Measurements from ENCODE around the gene SMARCAD1. TPM values are rescaled to one million over a fixed set of nuclear protein-coding genes. Genes with fewer than 3 reads are reported as not detected.

The SMARCAD1 gene
- total and polyA plus RNA-seq, 4 donors = 3.6 to 18.8 (median 8.7) TPM

- no peak overlapping the region for H3K9ac ChIP-seq (ENCODE audit: low read depth in 1 of 2, low read length in 2 of 2)
- no peak overlapping the region for H3K27ac ChIP-seq (ENCODE audit: low read depth in 1 of 2, low read length in 2 of 2)
- no peak for TF ChIP-seq TAF1 (conservative IDR thresholded peaks at IDR 0.05)
- no peak for TF ChIP-seq NR2F2 (IDR thresholded peaks at IDR 0.05)
- TF ChIP-seq ATF3 (IDR thresholded peaks at IDR 0.05) = no peak
- no peak for TF ChIP-seq MAX (IDR thresholded peaks at IDR 0.05)
- TF ChIP-seq ZBTB33 (IDR thresholded peaks at IDR 0.05) = no peak
- no peak for TF ChIP-seq REST (IDR thresholded peaks at IDR 0.05)
- no peak for TF ChIP-seq FOXA2 (IDR thresholded peaks at IDR 0.05)
- no peak for TF ChIP-seq RXRA (IDR thresholded peaks at IDR 0.05)
- TF ChIP-seq HNF4G (IDR thresholded peaks at IDR 0.05) = no peak
- no peak for TF ChIP-seq CTCF (IDR thresholded peaks at IDR 0.05; ENCODE audit: low read depth, low read length, missing input control)
- no peak for TF ChIP-seq GABPA (IDR thresholded peaks at IDR 0.05 in 1 of 2, conservative IDR thresholded peaks at IDR 0.05 in 1 of 2)
- no peak for TF ChIP-seq EGR1 (IDR thresholded peaks at IDR 0.05; ENCODE audit: low read depth in 2 of 2)
- TF ChIP-seq HNF4A (conservative IDR thresholded peaks at IDR 0.05) = no peak
- TF ChIP-seq FOXA1 (IDR thresholded peaks at IDR 0.05) = no peak
- no peak for TF ChIP-seq JUND (IDR thresholded peaks at IDR 0.05)
- TF ChIP-seq RAD21 (IDR thresholded peaks at IDR 0.05) = no peak
- no peaks in the 10 kb centered on the region for H3K36me3 ChIP-seq (ENCODE audit: control insufficient read depth in 4 of 4, insufficient read depth in 3 of 4, low read depth in 1 of 4, low read length in 3 of 4)
- no peak overlapping the region for H3K4me3 ChIP-seq (ENCODE audit: low read depth in 1 of 3, low read length in 3 of 3)
- no peaks in the 10 kb centered on the region for H3K27me3 ChIP-seq (ENCODE audit: control insufficient read depth in 4 of 4, insufficient read depth in 4 of 4, low read length in 3 of 4)
- H3K9me3 ChIP-seq (ENCODE audit: control insufficient read depth in 4 of 4, low read length in 3 of 4) = peaks cover 0 to 3% (median 1%) of the 10 kb centered on the region in 4 donors
- no peak for DNase-seq (ENCODE audit: low spot score)
- H3K4me1 ChIP-seq (ENCODE audit: control insufficient read depth in 4 of 4, insufficient read depth in 4 of 4, low read length in 3 of 4) = no peaks in the 10 kb centered on the region
- WGBS = 86% methylated on average over 2 of the region's 2 CpGs
These were observed 39.3 kb upstream of the SMARCAD1 start for GRCh38 chr4:94168321-94168720.

Measured in liver (tissue), 9 donors.